Vagina (tissue), 2 donors: ENCODE data around the gene CNGB1.

Source experiments
- CTCF ChIP-seq, 3 experiments: fragments of 450-650 bp in 2 of 3; fragments of 200-600 bp in 1 of 3; sonication (generic) in 1 of 3; IDR thresholded peaks; one replicate each; pipeline ENCODE4 v1.5.1; 2017 to 2019; ENCODE audit warnings: antibody characterized with exemption in 3 of 3, mild to moderate bottlenecking in 2 of 3, moderate library complexity in 2 of 3
- POLR2A ChIP-seq, 2 donors: fragments of 450-650 bp; IDR thresholded peaks; one replicate each; pipeline ENCODE4 v1.6.1; 2017; ENCODE audit warnings: antibody characterized with exemption in 2 of 2, mild to moderate bottlenecking in 2 of 2, moderate library complexity in 2 of 2

GRCh38 chr16:57981636-57982035 is 10.7 kb upstream of the CNGB1 start:
- TF ChIP-seq CTCF (IDR thresholded peaks at IDR 0.05) = no peak
- no peak for TF ChIP-seq POLR2A (IDR thresholded peaks at IDR 0.05)
